GM12878 (cell line): ENCODE data around the gene BAIAP2L1. TPM values are rescaled to one million over a fixed set of nuclear protein-coding genes. Genes with fewer than 3 reads are reported as not detected.

Experiments
- ATAC-seq: fragments of 200-7000 bp; cut with Tn5 transposase; 3 replicates; pipeline ENCODE4 v1.9.1; 2020; ENCODE audit warnings: mild to moderate bottlenecking, moderate library complexity
- BruUV-seq: library from RNA; stranded (reverse); fragments of 400-500 nt; replicated peaks from 2 replicates; lab custom pipeline; 2021; lab: Mats Ljungman, UMichigan
- CTCF ChIA-PET: fragments of 300-600 bp; sonication (Branson Sonifier 250); formaldehyde crosslinking; extraction: SDS; loops from one replicate; lab custom pipeline; 2021; ENCODE audit warnings: inconsistent platforms; lab: Yijun Ruan, JAX
- POLR2A ChIA-PET: fragments of 350-600 bp; formaldehyde crosslinking; extraction: SDS; loops from one replicate; lab custom pipeline; 2021; ENCODE audit warnings: inconsistent platforms; lab: Charles Lee
- RAD21 ChIA-PET: fragments of 300-600 bp; sonication (Branson Sonifier 250); formaldehyde crosslinking; loops from one replicate; lab custom pipeline; 2023; ENCODE audit warnings: antibody characterized with exemption; ENCODE audit not compliant: unreplicated experiment; lab: Charles Lee
- SMC1A ChIA-PET: fragments of 300-600 bp; sonication (Branson Sonifier 250); formaldehyde crosslinking; loops from one replicate; lab custom pipeline; 2023; ENCODE audit not compliant: unreplicated experiment, uncharacterized antibody; lab: Charles Lee
- DNase-seq: peaks from one replicate; pipeline ENCODE4 v3.0.0-alpha.2; 2011; ENCODE audit warnings: low read depth, low spot score
- FAIRE-seq: peaks from 3 replicates; lab custom pipeline; 2011; peaks lifted over from hg19 to GRCh38; lab: Jason Lieb, UNC
- H2AFZ ChIP-seq: 2 replicates; pipeline ENCODE4 v1.6.0; 2011; ENCODE audit warnings: low read depth, low read length, control low read depth; ENCODE audit not compliant: control insufficient read depth
- H3K27ac ChIP-seq: 2 replicates; pipeline ENCODE4 v1.5.1; 2011; ENCODE audit warnings: control low read depth; ENCODE audit not compliant: control insufficient read depth, insufficient read depth
- H3K27me3 ChIP-seq, 2 experiments: replicated peaks in 1 of 2; 2 replicates each; pipeline versions ENCODE4 v1.6.0 to v1.6.1; 2011; ENCODE audit warnings: low read length in 1 of 2; ENCODE audit not compliant: control insufficient read depth in 2 of 2, insufficient read depth in 2 of 2
- H3K36me3 ChIP-seq, 2 experiments: 2 replicates each; pipeline ENCODE4 v1.5.1; 2011; ENCODE audit warnings: low read length in 1 of 2; ENCODE audit not compliant: control insufficient read depth in 2 of 2, insufficient read depth in 2 of 2
- H3K4me1 ChIP-seq: 2 replicates; pipeline ENCODE4 v1.6.1; 2011; ENCODE audit warnings: mild to moderate bottlenecking, low read length, moderate library complexity, mixed read lengths; ENCODE audit not compliant: control insufficient read depth, insufficient read depth
- H3K4me2 ChIP-seq: 2 replicates; pipeline ENCODE4 v1.6.0; 2011; ENCODE audit warnings: control low read depth; ENCODE audit not compliant: control insufficient read depth, insufficient read depth
- H3K4me3 ChIP-seq: fragments of 200-600 bp; sonication (generic); 2 replicates; pipeline ENCODE4 v1.5.1; 2016
- H3K79me2 ChIP-seq: 2 replicates; pipeline ENCODE4 v1.6.0; 2011; ENCODE audit warnings: low read length; ENCODE audit not compliant: control insufficient read depth, insufficient read depth
- H3K9ac ChIP-seq: 2 replicates; pipeline ENCODE4 v1.8.0; 2011; ENCODE audit warnings: low read length, control low read depth, mixed read lengths; ENCODE audit not compliant: control insufficient read depth, insufficient read depth
- H3K9me3 ChIP-seq: replicated peaks from 3 replicates; pipeline ENCODE4 v1.5.1; 2011; ENCODE audit warnings: mild to moderate bottlenecking, low read length; ENCODE audit not compliant: control insufficient read depth, insufficient read depth
- H4K20me1 ChIP-seq: 2 replicates; pipeline ENCODE4 v1.6.0; 2011; ENCODE audit not compliant: control insufficient read depth, insufficient read depth
- CBFB ChIP-seq: IDR thresholded peaks from 2 replicates; pipeline ENCODE4 v1.6.1; 2016; ENCODE audit warnings: antibody characterized with exemption, low read depth
- EZH2 ChIP-seq: IDR thresholded peaks from 2 replicates; pipeline ENCODE4 v1.6.1; 2012; ENCODE audit warnings: low read depth, mild to moderate bottlenecking, control low read depth, inconsistent platforms, low read length, borderline replicate concordance; ENCODE audit not compliant: control insufficient read depth
- HDGF ChIP-seq: fragments of 450-650 bp; IDR thresholded peaks from 2 replicates; pipeline ENCODE4 v1.6.1; 2016; ENCODE audit warnings: antibody characterized with exemption
- KDM1A ChIP-seq: fragments of 200-600 bp; sonication (generic); IDR thresholded peaks from 2 replicates; pipeline ENCODE4 v1.6.1; 2016; ENCODE audit warnings: borderline replicate concordance
- NRF1 ChIP-seq: conservative IDR thresholded peaks from 2 replicates; pipeline ENCODE4 v1.6.1; 2011; ENCODE audit warnings: mild to moderate bottlenecking, low read depth, low read length, improper control_type of control experiment
- PAX8 ChIP-seq: fragments of 450-650 bp; IDR thresholded peaks from 2 replicates; pipeline ENCODE4 v1.6.1; 2017; ENCODE audit warnings: mild to moderate bottlenecking, moderate library complexity
- RBBP5 ChIP-seq: fragments of 200-600 bp; sonication (generic); conservative IDR thresholded peaks from 2 replicates; pipeline ENCODE4 v1.6.1; 2016
- SMARCA5 ChIP-seq: fragments of 450-650 bp; IDR thresholded peaks from 2 replicates; pipeline ENCODE4 v1.6.1; 2017; ENCODE audit warnings: mild to moderate bottlenecking
- SPI1 ChIP-seq: IDR thresholded peaks from 2 replicates; pipeline ENCODE4 v1.6.1; 2011; ENCODE audit warnings: low read depth, mild to moderate bottlenecking, low read length, moderate library complexity, borderline replicate concordance; ENCODE audit not compliant: insufficient read depth
- ZBTB33 ChIP-seq: fragments of 450-650 bp; IDR thresholded peaks from 2 replicates; pipeline ENCODE4 v1.6.1; 2017; ENCODE audit warnings: mild to moderate bottlenecking
- ZNF384 ChIP-seq: IDR thresholded peaks from 2 replicates; pipeline ENCODE4 v1.6.1; 2012; ENCODE audit warnings: low read depth, mild to moderate bottlenecking, low read length, improper control_type of control experiment, borderline replicate concordance
- ZNF622 ChIP-seq: fragments of 450-650 bp; IDR thresholded peaks from 2 replicates; pipeline ENCODE4 v1.6.1; 2017; ENCODE audit warnings: mild to moderate bottlenecking, inconsistent platforms
- ZZZ3 ChIP-seq: IDR thresholded peaks from 2 replicates; pipeline ENCODE4 v1.6.1; 2011; ENCODE audit warnings: low read depth; ENCODE audit not compliant: control insufficient read depth, insufficient read length
- WGBS: methylation state at CpG from one replicate; pipeline ENCODE4 v1.1.6; 2016; ENCODE audit warnings: low lambda C conversion rate; ENCODE audit not compliant: insufficient replicate concordance, insufficient coverage; ENCODE audit errors: missing lambda C conversion rate; 5-methylcytosine and 5-hydroxymethylcytosine counted together
- in situ Hi-C: fragments of 300-500 bp; cut with MboI; formaldehyde crosslinking; loops from 9 replicates; pipeline ENCODE4 v1.14.3; 2018; ENCODE audit warnings: mixed read lengths
- intact Hi-C: fragments of 100-400 bp; cut with micrococcal nuclease; formaldehyde crosslinking; loops from one replicate; pipeline ENCODE4 v1.14.2; 2022; ENCODE audit not compliant: unreplicated experiment
- polyA plus RNA-seq, 11 experiments: library from polyadenylated mRNA; depleted of rRNA in 4 of 11; unstranded in 6 of 11; stranded (reverse) in 5 of 11; fragments of >200 nt; fragmentation: Nextera tagmentation in 4 of 11; fragmentation: Illumina TruSeq in 1 of 11; extraction: Ambion mirVana in 4 of 11; extraction: Trizol in 1 of 11; gene quantifications; 1 replicate in 1 of 11; 2 replicates in 10 of 11; pipeline versions ENCODE4 v1.2.1 to v1.2.3, GENCODE V29; 2011 to 2016; ENCODE audit warnings: inconsistent platforms in 2 of 11, missing spikeins in 2 of 11, low read depth in 1 of 11
- total RNA-seq, 4 experiments: library from RNA; depleted of rRNA in 3 of 4; stranded (reverse); fragments of >200 nt in 3 of 4; fragmentation: Illumina TruSeq in 1 of 4; extraction: Trizol in 1 of 4; gene quantifications; 2 replicates each; pipeline versions ENCODE4 v1.2.1 to v1.2.3, GENCODE V29; 2013 to 2021
- TF ChIP-seq, protein P1 (sequence below): fragments of 450-650 bp; IDR thresholded peaks from 2 replicates; pipeline ENCODE4 v1.6.1; 2014; ENCODE audit warnings: mild to moderate bottlenecking

BAIAP2L1 gene
- total and polyA plus RNA-seq, 10 of the 15 experiments (the other 5 are each of a cell fraction or from before 2014, with no cell fraction given): 8.9 to 60.2 (median 35.7) TPM

GRCh38 chr7:98278936-98279335 is 122.0 kb downstream of the BAIAP2L1 start:
- ChIA-PET POLR2A (interaction anchor here (1.5 kb wide), 1 partner anchor 26 kb away, joined by 3 read pairs; no protein-coding TSS in a partner anchor), CTCF (interaction anchor here (0.9 kb wide), 1 partner anchor 123 kb away, joined by 3 read pairs; no protein-coding TSS in a partner anchor), SMC1A (no interaction called here)

More at GRCh38 chr7:98278936-98279335, 122.0 kb downstream of the BAIAP2L1 start:
- intact Hi-C loops: no loop called here
- Histone ChIP-seq H3K4me2 (no peak overlapping the region), H3K9me3 (no peaks in the 10 kb centered on the region), H3K4me3 (no peak overlapping the region), H3K27me3 (no peaks in the 10 kb centered on the region), H2AFZ (no peak overlapping the region), H4K20me1 (no peaks in the 10 kb centered on the region; the same call in 1 of the 2 replicates), H3K36me3 (no peaks in the 10 kb centered on the region; a peak in 1 of 4 replicates), H3K4me1 (peaks cover 8% of the 10 kb centered on the region), H3K9ac (no peak overlapping the region), H3K27ac (no peak overlapping the region), H3K79me2 (peaks cover 2% of the 10 kb centered on the region; the same call in 1 of the 2 replicates)
- WGBS: 45% methylated on average over 4 of the region's 4 CpGs
- BruUV-seq: no TSS peak
- TF ChIP-seq ZBTB33 (no peak), EZH2 (no peak), ZNF622 (no peak), ZZZ3 (no peak), RBBP5 (no peak), HDGF (no peak), KDM1A (no peak), CBFB (no peak), ZNF384 (no peak), SMARCA5 (no peak), NRF1 (no peak), SPI1 (no peak), PAX8 (no peak)
- TF ChIP-seq, protein P1, sequence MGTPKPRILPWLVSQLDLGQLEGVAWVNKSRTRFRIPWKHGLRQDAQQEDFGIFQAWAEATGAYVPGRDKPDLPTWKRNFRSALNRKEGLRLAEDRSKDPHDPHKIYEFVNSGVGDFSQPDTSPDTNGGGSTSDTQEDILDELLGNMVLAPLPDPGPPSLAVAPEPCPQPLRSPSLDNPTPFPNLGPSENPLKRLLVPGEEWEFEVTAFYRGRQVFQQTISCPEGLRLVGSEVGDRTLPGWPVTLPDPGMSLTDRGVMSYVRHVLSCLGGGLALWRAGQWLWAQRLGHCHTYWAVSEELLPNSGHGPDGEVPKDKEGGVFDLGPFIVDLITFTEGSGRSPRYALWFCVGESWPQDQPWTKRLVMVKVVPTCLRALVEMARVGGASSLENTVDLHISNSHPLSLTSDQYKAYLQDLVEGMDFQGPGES: no peak
- DNase-seq: no peak
- FAIRE-seq: no peak
- RAD21 ChIA-PET: no interaction called here
- ATAC-seq: no peak
- in situ Hi-C loops: no loop called here
